Endothelial cell of umbilical vein (primary cell): ENCODE results near the gene CFAP99. TPM values are rescaled to one million over a fixed set of nuclear protein-coding genes. Genes with fewer than 3 reads are reported as not detected.

Experiments used
- BruUV-seq: library from RNA; stranded (reverse); fragments of 400-500 nt; replicated peaks from 2 replicates; lab custom pipeline; 2021; lab: Mats Ljungman, UMichigan
- CTCF ChIA-PET: fragments of 300-600, 350-600 bp; sonication (Branson Sonifier 250); formaldehyde crosslinking; loops from one replicate; lab custom pipeline; 2021; ENCODE audit warnings: antibody characterized with exemption, inconsistent platforms; lab: Charles Lee
- POLR2A ChIA-PET: fragments of 300-600, 350-600 bp; sonication (Branson Sonifier 250); formaldehyde crosslinking; loops from one replicate; lab custom pipeline; 2021; ENCODE audit warnings: antibody characterized with exemption, inconsistent platforms; lab: Charles Lee
- DNase-seq: peaks from one replicate; pipeline ENCODE4 v3.0.0-alpha.2; 2011; ENCODE audit warnings: low read depth, low spot score
- FAIRE-seq: peaks from 2 replicates; lab custom pipeline; 2011; peaks lifted over from hg19 to GRCh38; lab: Jason Lieb, UNC
- H2AFZ ChIP-seq: 2 replicates; pipeline ENCODE4 v1.6.0; 2012; ENCODE audit warnings: low read depth, low read length, control low read depth, inconsistent platforms
- H3K27ac ChIP-seq: 2 replicates; pipeline ENCODE4 v1.5.1; 2011; ENCODE audit warnings: low read depth, mild to moderate bottlenecking, control low read depth, low read length, moderate library complexity; ENCODE audit not compliant: insufficient read depth
- H3K27me3 ChIP-seq, 2 experiments: 2 replicates each; pipeline versions ENCODE4 v1.6.0 to v1.6.1; 2011; ENCODE audit warnings: low read length in 2 of 2, mixed read lengths in 1 of 2; ENCODE audit not compliant: control insufficient read depth in 2 of 2, insufficient read depth in 2 of 2
- H3K36me3 ChIP-seq, 2 experiments: 2 replicates in 1 of 2; 3 replicates in 1 of 2; pipeline ENCODE4 v1.5.1; 2011; ENCODE audit warnings: low read length in 2 of 2, mild to moderate bottlenecking in 1 of 2, moderate library complexity in 1 of 2; ENCODE audit not compliant: control insufficient read depth in 2 of 2, insufficient read depth in 2 of 2; ENCODE audit errors: extremely low read depth in 1 of 2
- H3K4me1 ChIP-seq: 3 replicates; pipeline ENCODE4 v1.5.1; 2011; ENCODE audit warnings: mild to moderate bottlenecking, low read length; ENCODE audit not compliant: control insufficient read depth, insufficient read depth; ENCODE audit errors: extremely low read depth
- H3K4me2 ChIP-seq: 2 replicates; pipeline ENCODE4 v1.6.1; 2011; ENCODE audit warnings: low read length, control low read depth, mixed read lengths; ENCODE audit not compliant: insufficient read depth
- H3K4me3 ChIP-seq, 3 experiments: fragments of 200-600 bp in 1 of 3; sonication (generic), shearing (Covaris generic) in 1 of 3; replicated peaks in 1 of 3; 2 replicates each; pipeline ENCODE4 v1.5.1; 2011 to 2016; ENCODE audit warnings: control low read depth in 3 of 3, low read length in 3 of 3, mild to moderate bottlenecking in 2 of 3, inconsistent platforms in 1 of 3, low read depth in 1 of 3, moderate library complexity in 1 of 3; ENCODE audit not compliant: insufficient read depth in 1 of 3
- H3K79me2 ChIP-seq: 2 replicates; pipeline ENCODE4 v1.6.0; 2012; ENCODE audit warnings: low read length, inconsistent platforms; ENCODE audit not compliant: control insufficient read depth, insufficient read depth
- H3K9ac ChIP-seq: replicated peaks from 2 replicates; pipeline ENCODE3; 2011; ENCODE audit warnings: low read length, control low read depth; ENCODE audit not compliant: insufficient read depth; ENCODE audit errors: extremely low read depth
- H3K9me1 ChIP-seq: replicated peaks from 3 replicates; pipeline ENCODE4 v1.6.0; 2011; ENCODE audit warnings: mild to moderate bottlenecking, low read length; ENCODE audit not compliant: control insufficient read depth, insufficient read depth; ENCODE audit errors: extremely low read depth
- H3K9me3 ChIP-seq: replicated peaks from 2 replicates; pipeline ENCODE4 v1.5.1; 2012; ENCODE audit warnings: low read length, inconsistent platforms; ENCODE audit not compliant: control insufficient read depth, insufficient read depth
- H4K20me1 ChIP-seq: replicated peaks from 2 replicates; pipeline ENCODE3; 2011; ENCODE audit warnings: mild to moderate bottlenecking, low read length; ENCODE audit not compliant: control insufficient read depth, insufficient read depth; ENCODE audit errors: extremely low read depth
- CTCF ChIP-seq, 2 donors: IDR thresholded peaks; 1 replicate in 1 of 2; 2 replicates in 1 of 2; pipeline ENCODE4 v1.5.1; 2011; ENCODE audit warnings: low read length in 2 of 2, mild to moderate bottlenecking in 2 of 2, moderate library complexity in 2 of 2, control low read depth in 1 of 2, inconsistent platforms in 1 of 2, low read depth in 1 of 2; ENCODE audit not compliant: insufficient read depth in 1 of 2; ENCODE audit errors: extremely low read depth in 1 of 2
- EZH2 ChIP-seq: IDR thresholded peaks from 2 replicates; pipeline ENCODE4 v1.6.1; 2012; ENCODE audit warnings: borderline replicate concordance, low read depth, mild to moderate bottlenecking, moderate library complexity, low read length, inconsistent platforms; ENCODE audit not compliant: severe bottlenecking
- GATA2 ChIP-seq: IDR thresholded peaks from 2 replicates; pipeline ENCODE4 v1.7.0; 2011; ENCODE audit warnings: low read depth, mild to moderate bottlenecking, moderate library complexity, mixed read lengths, low read length; ENCODE audit not compliant: insufficient read length, insufficient read depth
- JUN ChIP-seq: IDR thresholded peaks from 2 replicates; pipeline ENCODE4 v1.6.1; 2011; ENCODE audit warnings: borderline replicate concordance, low read depth; ENCODE audit not compliant: insufficient read length, insufficient read depth
- MAX ChIP-seq: IDR thresholded peaks from 2 replicates; pipeline ENCODE4 v1.6.1; 2011; ENCODE audit not compliant: insufficient read depth, insufficient read length
- MYC ChIP-seq: IDR thresholded peaks from one replicate; pipeline ENCODE4 v1.6.1; 2011; ENCODE audit warnings: mild to moderate bottlenecking, low read depth, low read length
- POLR2A ChIP-seq: IDR thresholded peaks from 2 replicates; pipeline ENCODE4 v1.6.1; 2012; ENCODE audit warnings: low read depth, mild to moderate bottlenecking, control low read depth, low read length
- dilution Hi-C: fragments of 300-500 bp; cut with MboI; formaldehyde crosslinking; loops from one replicate; pipeline ENCODE4 v1.15.0; 2019; ENCODE audit warnings: low sequenced_read_pairs; ENCODE audit not compliant: extremely low pct_ligation_motif_present
- intact Hi-C: fragments of 100-400 bp; cut with micrococcal nuclease; formaldehyde crosslinking; loops from one replicate; pipeline ENCODE4 v1.10.0; 2022
- polyA plus RNA-seq, 4 experiments: library from polyadenylated mRNA; depleted of rRNA in 3 of 4; stranded (reverse) in 3 of 4; unstranded in 1 of 4; fragments of >200 nt; gene quantifications; 2 replicates each; pipeline versions ENCODE4 v1.2.1 to v1.2.3, GENCODE V29; 2011 to 2012; ENCODE audit warnings: missing spikeins in 1 of 4
- total RNA-seq: library from RNA; stranded (reverse); gene quantifications from 2 replicates; pipeline ENCODE4 v1.2.3, GENCODE V29; 2021

Gene CFAP99
- total and polyA plus RNA-seq, 2 donors (not counting 3 experiments of a cell fraction or from before 2014, with no cell fraction given): 0.03 TPM; not detected in 1

- Histone ChIP-seq H3K4me1 (no peaks in the 10 kb centered on the region), H3K36me3 (no peaks in the 10 kb centered on the region), H3K9me3 (no peaks in the 10 kb centered on the region), H3K27me3 (no peaks in the 10 kb centered on the region), H3K4me3 (no peak overlapping the region), H2AFZ (no peak overlapping the region), H3K9ac (no peak overlapping the region), H3K4me2 (no peak overlapping the region), H3K27ac (no peak overlapping the region), H4K20me1 (no peaks in the 10 kb centered on the region), H3K79me2 (no peaks in the 10 kb centered on the region), H3K9me1 (no peaks in the 10 kb centered on the region)
- intact Hi-C loops: no loop called here
- BruUV-seq: no TSS peak
- POLR2A ChIA-PET: no interaction called here
- dilution Hi-C loops: no loop called here
- DNase-seq (no peak), FAIRE-seq (no peak)
- CTCF ChIA-PET: no interaction called here
- TF ChIP-seq EZH2: no peak
- TF ChIP-seq JUN: no peak
- TF ChIP-seq MYC: no peak
- TF ChIP-seq POLR2A: no peak
These were observed 34.5 kb upstream of the CFAP99 start for GRCh38 chr4:2384245-2384644.

- DNase-seq (no peak), FAIRE-seq (no peak)
- ChIA-PET CTCF (interaction anchor here (1.1 kb wide), 1 partner anchor 51 kb away, joined by 3 read pairs; no protein-coding TSS in a partner anchor), POLR2A (no interaction called here)
- intact Hi-C loops (no loop called here), dilution Hi-C loops (no loop called here)
- no peak overlapping the region for H2AFZ ChIP-seq
- no peak overlapping the region for H3K27ac ChIP-seq
- no peak overlapping the region for H3K9ac ChIP-seq
- BruUV-seq: no TSS peak
- no peaks in the 10 kb centered on the region for H3K4me1 ChIP-seq
- H3K9me3 ChIP-seq: no peaks in the 10 kb centered on the region
- no peaks in the 10 kb centered on the region for H3K36me3 ChIP-seq
- no peaks in the 10 kb centered on the region for H3K9me1 ChIP-seq
- no peak overlapping the region for H3K4me2 ChIP-seq
- TF ChIP-seq EZH2: no peak
- TF ChIP-seq MYC: no peak
- TF ChIP-seq CTCF (IDR thresholded peaks at IDR 0.05; ENCODE audit: extremely low read depth in 1 of 2, insufficient read depth in 1 of 2, low read depth in 1 of 2, low read length in 2 of 2): no peak
- TF ChIP-seq POLR2A: no peak
- no peak for TF ChIP-seq GATA2
- TF ChIP-seq JUN: no peak
- TF ChIP-seq MAX: no peak
- H3K79me2 ChIP-seq: no peaks in the 10 kb centered on the region
- no peak overlapping the region for H3K4me3 ChIP-seq
- no peaks in the 10 kb centered on the region for H4K20me1 ChIP-seq
- no peaks in the 10 kb centered on the region for H3K27me3 ChIP-seq
These were observed 33.2 kb upstream of the CFAP99 start for GRCh38 chr4:2385516-2385915.
